Smooth muscle cell of bladder (primary cell): ENCODE measurements around the gene SAXO1. TPM values are rescaled to one million over a fixed set of nuclear protein-coding genes. Genes with fewer than 3 reads are reported as not detected.

ENCODE experiments used
- total RNA-seq: library from RNA; depleted of rRNA; stranded (reverse); fragments of >200 nt; gene quantifications from 2 replicates; pipeline ENCODE4 v1.2.3, GENCODE V29; 2014

Gene SAXO1
- under 0.01 and 0.09 TPM in 2 replicates for total RNA-seq

GRCh38 chr9:19033015-19033414 is at the start of gene SAXO1:
SAXO1 (minus strand) TSS chr9:19033209; CDS start chr9:19032908, 301 bp downstream.

GRCh38 chr9:19048966-19049916 is 16.2 kb upstream of the SAXO1 start, which contains the start of gene RRAGA:
RRAGA (plus strand) TSS chr9:19049427; CDS start chr9:19049660, 233 bp downstream.

Other genes starting within 250 kb of the SAXO1 start
- gene RRAGA, start 16.2 kb upstream of the SAXO1 start, total RNA-seq, result 49.5 and 70.6 TPM in 2 replicates
- gene HAUS6, start 69.7 kb upstream of the SAXO1 start, total RNA-seq, result 7.8 and 9.2 TPM in 2 replicates
- gene PLIN2, start 94.3 kb upstream of the SAXO1 start, total RNA-seq, result 238 and 662 TPM in 2 replicates
- gene DENND4C, start 197.5 kb upstream of the SAXO1 start, total RNA-seq, result 43.4 and 47.1 TPM in 2 replicates